ENCODE measurements around the gene GNB2. TPM values are rescaled to one million over a fixed set of nuclear protein-coding genes. Genes with fewer than 3 reads are reported as not detected.
"Not testable (repeated sequence)": the region's sequence is repeated elsewhere in the genome, so short reads cannot be mapped to it uniquely, and the experiment has no call there.

The GNB2 gene
- total and polyA plus RNA-seq, 3 donors from 2014 or later = 195 to 325 (median 200) TPM

DNA sequence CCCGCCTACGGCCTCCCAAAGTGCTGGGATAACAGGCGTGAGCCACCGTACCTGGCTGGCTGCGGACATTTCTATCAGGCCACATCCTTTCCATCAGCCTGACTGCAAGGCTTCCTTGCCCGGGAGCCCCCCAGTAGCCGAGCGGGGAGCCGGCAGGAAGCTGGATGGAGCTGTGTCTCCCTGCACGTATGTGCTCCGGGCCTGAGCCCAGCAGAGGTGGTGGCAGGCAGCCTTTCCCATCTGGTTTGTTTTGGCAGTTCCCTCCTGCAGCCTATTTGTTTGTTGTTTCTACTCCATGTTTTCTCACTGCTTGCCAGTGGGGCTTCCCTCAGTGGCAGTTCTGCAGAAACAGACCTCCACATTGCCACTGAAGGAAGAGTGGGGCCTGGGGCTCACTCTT is 37.8 kb downstream of the GNB2 start:
- TF ChIP-seq POLR2A (IDR thresholded peaks at IDR 0.05) = no peak
- TF ChIP-seq, protein P1, sequence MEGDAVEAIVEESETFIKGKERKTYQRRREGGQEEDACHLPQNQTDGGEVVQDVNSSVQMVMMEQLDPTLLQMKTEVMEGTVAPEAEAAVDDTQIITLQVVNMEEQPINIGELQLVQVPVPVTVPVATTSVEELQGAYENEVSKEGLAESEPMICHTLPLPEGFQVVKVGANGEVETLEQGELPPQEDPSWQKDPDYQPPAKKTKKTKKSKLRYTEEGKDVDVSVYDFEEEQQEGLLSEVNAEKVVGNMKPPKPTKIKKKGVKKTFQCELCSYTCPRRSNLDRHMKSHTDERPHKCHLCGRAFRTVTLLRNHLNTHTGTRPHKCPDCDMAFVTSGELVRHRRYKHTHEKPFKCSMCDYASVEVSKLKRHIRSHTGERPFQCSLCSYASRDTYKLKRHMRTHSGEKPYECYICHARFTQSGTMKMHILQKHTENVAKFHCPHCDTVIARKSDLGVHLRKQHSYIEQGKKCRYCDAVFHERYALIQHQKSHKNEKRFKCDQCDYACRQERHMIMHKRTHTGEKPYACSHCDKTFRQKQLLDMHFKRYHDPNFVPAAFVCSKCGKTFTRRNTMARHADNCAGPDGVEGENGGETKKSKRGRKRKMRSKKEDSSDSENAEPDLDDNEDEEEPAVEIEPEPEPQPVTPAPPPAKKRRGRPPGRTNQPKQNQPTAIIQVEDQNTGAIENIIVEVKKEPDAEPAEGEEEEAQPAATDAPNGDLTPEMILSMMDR (IDR thresholded peaks at IDR 0.05) = no peak
- peaks cover 7% of the 10 kb centered on the region for H3K4me1 ChIP-seq
- no peaks in the 10 kb centered on the region for H3K36me3 ChIP-seq (ENCODE audit: low read depth, missing control alignments)
- WGBS, 2 donors = 66 to 71% methylated on average over 5 to 11 of the region's 11 CpGs
- H3K27ac ChIP-seq = no peak overlapping the region
- DNase-seq = peak; percentile 42
- H3K9me3 ChIP-seq = no peaks in the 10 kb centered on the region
- H3K27me3 ChIP-seq = no peaks in the 10 kb centered on the region
- no peak overlapping the region for H3K4me3 ChIP-seq
- intact Hi-C loops (cut with DNase I; ENCODE audit: low total_unique reads) = no loop called here

DNA sequence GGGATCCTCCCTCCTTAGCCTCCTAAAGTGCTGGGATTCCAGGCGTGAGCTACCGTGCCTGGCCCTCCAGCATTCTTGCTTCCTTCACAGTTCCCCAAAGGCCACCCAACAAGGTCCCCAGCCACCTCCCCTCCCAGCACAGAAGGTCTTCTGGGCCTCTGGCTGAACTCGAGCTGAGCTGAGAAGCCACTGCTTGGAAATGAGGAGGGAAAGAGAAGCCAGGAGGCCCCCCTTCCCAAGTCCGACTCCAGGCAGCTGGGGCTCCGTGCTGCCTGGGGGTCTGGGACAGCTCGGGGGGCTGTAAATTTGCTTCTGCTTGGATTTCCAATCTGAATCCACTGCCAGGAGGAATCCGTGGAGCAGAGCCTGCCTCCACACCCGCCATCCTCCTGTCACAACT is 41.2 kb downstream of the GNB2 start:
- Histone ChIP-seq H3K27me3 (no peaks in the 10 kb centered on the region), H3K4me3 (no peak overlapping the region), H3K4me1 (no peaks in the 10 kb centered on the region), H3K27ac (no peak overlapping the region), H3K36me3 (ENCODE audit: low read depth, missing control alignments) (no peaks in the 10 kb centered on the region), H3K9me3 (no peaks in the 10 kb centered on the region)
- TF ChIP-seq POLR2A (IDR thresholded peaks at IDR 0.05) = no peak
- TF ChIP-seq, protein P1 (IDR thresholded peaks at IDR 0.05) = no peak
- 60 to 78% methylated on average over 7 to 8 of the region's 8 CpGs for WGBS, 2 donors
- intact Hi-C loops (cut with DNase I; ENCODE audit: low total_unique reads) = no loop called here
- no peak for DNase-seq

DNA sequence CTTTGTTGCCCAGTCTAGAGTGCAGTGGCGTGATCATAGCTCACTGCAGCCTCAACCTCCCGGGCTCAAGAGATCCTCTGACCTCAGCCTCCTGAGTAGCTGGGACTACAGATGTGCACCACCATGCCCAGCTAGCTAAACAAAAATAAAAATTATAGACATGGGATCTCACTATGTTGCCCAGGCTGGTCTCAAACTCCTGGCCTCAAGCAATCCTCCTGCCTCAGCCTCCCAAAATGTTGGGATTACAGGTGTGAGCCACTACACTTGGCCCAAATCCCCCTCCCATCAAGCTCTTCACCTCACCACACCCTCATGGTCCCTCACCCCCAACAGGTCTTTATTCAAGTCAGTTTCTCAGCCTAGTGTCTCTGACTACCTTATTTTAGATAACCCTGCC is 43.5 kb downstream of the GNB2 start:
- H3K27ac ChIP-seq, H3K9me3 ChIP-seq: not testable (repeated sequence)
- WGBS, 2 donors = 97 to 100% methylated on average over 2 of the region's 2 CpGs

DNA sequence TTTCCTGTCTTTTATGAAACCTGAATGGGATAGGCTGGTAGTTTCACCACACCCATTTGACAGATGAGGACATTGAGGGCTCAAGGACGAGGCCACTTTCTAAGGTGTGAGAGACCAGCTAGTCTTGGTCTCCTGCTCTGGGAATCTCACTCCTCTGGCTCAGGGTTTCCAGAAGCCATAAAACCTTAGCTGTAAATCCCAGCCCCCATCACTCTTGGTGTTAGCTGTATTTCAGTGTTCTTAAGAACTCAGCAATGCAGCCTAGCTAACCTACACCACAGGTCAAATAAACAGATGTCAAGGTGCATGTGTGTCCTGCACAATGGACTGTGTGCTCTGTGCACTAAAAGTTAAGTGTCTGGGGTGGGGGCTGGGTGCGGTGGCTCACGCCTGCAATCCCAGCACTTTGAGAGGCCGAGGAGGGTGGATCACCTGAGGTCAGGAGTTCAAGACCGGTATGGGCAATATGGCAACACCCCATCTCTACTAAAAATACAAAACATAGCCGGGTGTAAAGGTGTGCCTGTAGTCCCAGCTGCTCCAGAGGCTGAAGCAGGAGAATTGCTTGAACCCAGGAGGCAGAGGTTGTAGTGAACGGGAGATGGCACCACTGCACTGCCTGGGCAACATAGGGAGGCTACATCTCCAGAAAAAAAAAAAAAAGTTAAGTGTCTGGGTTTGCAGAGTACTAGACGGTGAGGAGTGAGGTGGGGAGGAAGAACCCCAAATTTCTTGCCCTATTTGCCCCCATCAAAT is 46.2 kb downstream of the GNB2 start:
- Histone ChIP-seq H3K27ac (no peak overlapping the region), H3K27me3 (no peaks in the 10 kb centered on the region), H3K4me3 (no peak overlapping the region), H3K4me1 (peaks cover 10% of the 10 kb centered on the region), H3K9me3 (no peaks in the 10 kb centered on the region), H3K36me3 (ENCODE audit: low read depth, missing control alignments) (no peaks in the 10 kb centered on the region)
- intact Hi-C loops (cut with DNase I; ENCODE audit: low total_unique reads) = no loop called here
- WGBS, 2 donors = 43 to 55% methylated on average over 7 to 8 of the region's 8 CpGs
- TF ChIP-seq, protein P1 (IDR thresholded peaks at IDR 0.05) = no peak
- no peak for TF ChIP-seq POLR2A (IDR thresholded peaks at IDR 0.05)
- DNase-seq = no peak

More for the DNA sequence above, 43.5 kb downstream of the GNB2 start:
- intact Hi-C loops (cut with DNase I; ENCODE audit: low total_unique reads); H3K27me3 ChIP-seq; DNase-seq; H3K4me3 ChIP-seq; H3K36me3 ChIP-seq (ENCODE audit: low read depth, missing control alignments); H3K4me1 ChIP-seq: not testable (repeated sequence)

DNA sequence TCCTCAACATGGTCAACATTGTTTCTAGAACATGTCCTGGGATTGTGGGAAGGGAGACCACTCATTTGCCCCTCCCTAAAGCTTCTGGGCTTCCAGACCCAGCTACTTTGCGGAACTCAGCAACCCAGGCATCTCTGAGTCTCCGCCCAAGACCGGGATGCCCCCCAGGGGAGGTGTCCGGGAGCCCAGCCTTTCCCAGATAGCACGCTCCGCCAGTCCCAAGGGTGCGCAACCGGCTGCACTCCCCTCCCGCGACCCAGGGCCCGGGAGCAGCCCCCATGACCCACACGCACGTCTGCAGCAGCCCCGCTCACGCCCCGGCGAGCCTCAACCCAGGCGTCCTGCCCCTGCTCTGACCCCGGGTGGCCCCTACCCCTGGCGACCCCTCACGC is 46.7 kb downstream of the GNB2 start, which contains the start of gene EPO:
Gene EPO (plus strand): TSS at position 190 of the 392 bp plus-strand sequence. CDS start 513 bp downstream, outside the sequence.
- Histone ChIP-seq H3K9me3 (no peaks in the 10 kb centered on the region), H3K4me1 (peaks cover 10% of the 10 kb centered on the region), H3K27ac (no peak within 1 kb of the TSS), H3K4me3 (peak within 1 kb of the TSS; percentile 18 to 47), H3K36me3 (ENCODE audit: low read depth, missing control alignments) (no peaks in the 10 kb centered on the region), H3K27me3 (no peaks in the 10 kb centered on the region)
- no peak for DNase-seq
- WGBS, 2 donors = 2 to 3% methylated on average over 12 to 14 of the region's 21 CpGs
- intact Hi-C loops (cut with DNase I; ENCODE audit: low total_unique reads) = no loop called here
- TF ChIP-seq, protein P1 (IDR thresholded peaks at IDR 0.05) = no peak
- TF ChIP-seq POLR2A (IDR thresholded peaks at IDR 0.05) = no peak

All from testis (tissue), 3 donors.